Naive thymus-derived CD4-positive, alpha-beta T cell (primary cell): ENCODE data around the gene RPL19. TPM values are rescaled to one million over a fixed set of nuclear protein-coding genes. Genes with fewer than 3 reads are reported as not detected.
A peak's percentile ranks its signal among the peaks of the same experiment; 100 is the strongest.

ENCODE experiments used
- ATAC-seq: fragments of 150-1000 bp; cut with Tn5 transposase; 2 replicates; pipeline ENCODE4 v1.10.0; 2021; ENCODE audit warnings: mild to moderate bottlenecking, moderate library complexity
- CTCF ChIA-PET: fragments of 350-600 bp; sonication (Branson Sonifier 250); formaldehyde crosslinking; loops from one replicate; lab custom pipeline; 2021; ENCODE audit warnings: antibody characterized with exemption; lab: Charles Lee
- POLR2A ChIA-PET: fragments of 350-600 bp; sonication (Branson Sonifier 250); formaldehyde crosslinking; loops from one replicate; lab custom pipeline; 2021; ENCODE audit warnings: antibody characterized with exemption, inconsistent platforms; lab: Charles Lee
- DNase-seq, 9 donors: peaks; one replicate each; pipeline versions ENCODE4 v3.0.0 to v3.0.0-alpha.2; 2020 to 2022; ENCODE audit warnings: mixed read lengths in 1 of 9
- H3K27ac ChIP-seq: one replicate; pipeline ENCODE4 v1.7.0; 2013; ENCODE audit warnings: mild to moderate bottlenecking, low read depth, low read length, moderate library complexity
- H3K27me3 ChIP-seq, 2 donors: one replicate each; pipeline ENCODE4 v1.7.0; 2013; ENCODE audit warnings: low read length in 2 of 2, mild to moderate bottlenecking in 2 of 2, moderate library complexity in 2 of 2; ENCODE audit not compliant: control insufficient read depth in 2 of 2, insufficient read depth in 2 of 2
- H3K36me3 ChIP-seq, 3 experiments: 1 replicate in 2 of 3; 2 replicates in 1 of 3; pipeline ENCODE4 v1.7.0; 2013; ENCODE audit warnings: low read length in 3 of 3, mild to moderate bottlenecking in 3 of 3, moderate library complexity in 1 of 3; ENCODE audit not compliant: insufficient read depth in 3 of 3, control insufficient read depth in 2 of 3
- H3K4me1 ChIP-seq, 2 donors: one replicate each; pipeline ENCODE4 v1.7.0; 2013; ENCODE audit warnings: low read length in 2 of 2, mild to moderate bottlenecking in 2 of 2, moderate library complexity in 1 of 2; ENCODE audit not compliant: control insufficient read depth in 2 of 2, insufficient read depth in 2 of 2
- H3K4me3 ChIP-seq: 2 replicates; pipeline ENCODE4 v1.7.0; 2013; ENCODE audit warnings: mild to moderate bottlenecking, low read length
- H3K9me3 ChIP-seq, 3 experiments: 1 replicate in 2 of 3; 2 replicates in 1 of 3; pipeline ENCODE4 v1.7.0; 2013; ENCODE audit warnings: low read length in 3 of 3; ENCODE audit not compliant: control insufficient read depth in 2 of 3
- H3K27ac Mint-ChIP-seq, 9 donors: one replicate each; pipeline ENCODE4 v1.8.0; 2020 to 2022; ENCODE audit warnings: mixed read lengths in 9 of 9, mild to moderate bottlenecking in 8 of 9, moderate library complexity in 5 of 9, inconsistent platforms in 2 of 9
- H3K27me3 Mint-ChIP-seq, 5 donors: one replicate each; pipeline ENCODE4 v1.8.0; 2021 to 2022; ENCODE audit warnings: mixed read lengths in 5 of 5, mild to moderate bottlenecking in 1 of 5
- H3K36me3 Mint-ChIP-seq, 5 donors: one replicate each; pipeline ENCODE4 v1.8.0; 2020 to 2022; ENCODE audit warnings: mixed read lengths in 5 of 5, mild to moderate bottlenecking in 3 of 5, inconsistent platforms in 1 of 5
- H3K4me1 Mint-ChIP-seq, 7 donors: one replicate each; pipeline ENCODE4 v1.8.0; 2020 to 2022; ENCODE audit warnings: mixed read lengths in 7 of 7, mild to moderate bottlenecking in 3 of 7, inconsistent platforms in 1 of 7
- H3K4me3 Mint-ChIP-seq, 10 donors: one replicate each; pipeline ENCODE4 v1.8.0; 2020 to 2022; ENCODE audit warnings: mild to moderate bottlenecking in 10 of 10, mixed read lengths in 10 of 10, moderate library complexity in 6 of 10, inconsistent platforms in 2 of 10
- H3K9me3 Mint-ChIP-seq, 11 donors: one replicate each; pipeline ENCODE4 v1.8.0; 2020 to 2022; ENCODE audit warnings: mixed read lengths in 11 of 11, mild to moderate bottlenecking in 4 of 11, inconsistent platforms in 1 of 11, moderate library complexity in 1 of 11
- intact Hi-C, 2 donors: fragments of 100-400 bp; cut with micrococcal nuclease; formaldehyde crosslinking; loops; one replicate each; pipeline ENCODE4 v1.15.1; 2023
- polyA plus RNA-seq, 2 donors: library from polyadenylated mRNA; unstranded; fragments of 300-500 nt; fragmentation: Illumina TruSeq; gene quantifications; one replicate each; pipeline ENCODE4 v1.2.3, GENCODE V29; 2021
- total RNA-seq, 6 experiments: library from RNA in 5 of 6; stranded (reverse) in 5 of 6; gene quantifications; 1 replicate in 5 of 6; 2 replicates in 1 of 6; pipeline ENCODE4 v1.2.3 and lab custom pipeline; 2021 to 2026

RPL19 gene
- total and polyA plus RNA-seq, 7 experiments from 2014 or later, result 1,932 to 4,957 (median 3,802) TPM

GRCh38 chr17:39193346-39193745 is 6.7 kb upstream of the RPL19 start:
- Histone ChIP-seq H3K4me3 (no peak overlapping the region), H3K4me1 (peaks cover 14 to 22% of the 10 kb centered on the region in 2 donors), H3K36me3 (peaks cover 0 to 10% (median 0%) of the 10 kb centered on the region in 3 experiments), H3K27me3 (no peaks in the 10 kb centered on the region), H3K9me3 (no peaks in the 10 kb centered on the region), H3K27ac (no peak overlapping the region)
- POLR2A ChIA-PET, result no interaction called here
- Mint-ChIP-seq H3K4me3 (peak overlapping the region in 1 of 10 donors; percentile 46), H3K36me3 (peaks cover 0 to 9% (median 4%) of the 10 kb centered on the region in 5 donors), H3K9me3 (no peaks in the 10 kb centered on the region), H3K27ac (peak overlapping the region in 1 of 9 donors; percentile 45), H3K27me3 (no peaks in the 10 kb centered on the region), H3K4me1 (peaks cover 16 to 36% (median 28%) of the 10 kb centered on the region in 7 donors)
- ATAC-seq (no peak), DNase-seq (no peak)
- intact Hi-C loops, result no loop called here
- CTCF ChIA-PET, result interaction anchor here (1.4 kb wide), 1 partner anchor 29 kb away, joined by 3 read pairs; no protein-coding TSS in a partner anchor

- no peaks in the 10 kb centered on the region for H3K9me3 Mint-ChIP-seq
- Histone ChIP-seq H3K27me3 (no peaks in the 10 kb centered on the region), H3K4me1 (peaks cover 23% of the 10 kb centered on the region in 2 donors), H3K27ac (no peak overlapping the region), H3K4me3 (no peak overlapping the region), H3K9me3 (no peaks in the 10 kb centered on the region), H3K36me3 (peaks cover 0 to 10% (median 0%) of the 10 kb centered on the region in 3 experiments)
- DNase-seq (no peak), ATAC-seq (no peak)
- peak overlapping the region in 2 of 9 donors; percentile 12 to 43 for H3K27ac Mint-ChIP-seq
- peaks cover 0 to 9% (median 4%) of the 10 kb centered on the region in 5 donors for H3K36me3 Mint-ChIP-seq
- H3K4me3 Mint-ChIP-seq, result peak overlapping the region in 4 of 10 donors; percentile 21 to 98 (median 37)
- no peaks in the 10 kb centered on the region for H3K27me3 Mint-ChIP-seq
- H3K4me1 Mint-ChIP-seq, result peaks cover 17 to 43% (median 37%) of the 10 kb centered on the region in 7 donors
- intact Hi-C loops, result no loop called here
- ChIA-PET CTCF (interaction anchor here (1.0 kb wide), 1 partner anchor 41 kb away, joined by 3 read pairs; no protein-coding TSS in a partner anchor), POLR2A (interaction anchor here (1.3 kb wide), 1 partner anchor 45 kb away, joined by 3 read pairs; no protein-coding TSS in a partner anchor)
Observed at GRCh38 chr17:39194089-39194984, 5.7 kb upstream of the RPL19 start.

- DNase-seq (no peak), ATAC-seq (no peak)
- Mint-ChIP-seq H3K4me3 (peak overlapping the region in 3 of 10 donors; percentile 10 to 98 (median 66)), H3K4me1 (peaks cover 24 to 49% (median 44%) of the 10 kb centered on the region in 7 donors), H3K36me3 (peaks cover 0 to 9% (median 4%) of the 10 kb centered on the region in 5 donors), H3K27ac (no peak overlapping the region), H3K9me3 (no peaks in the 10 kb centered on the region), H3K27me3 (no peaks in the 10 kb centered on the region)
- ChIA-PET POLR2A (interaction anchor here (0.6 to 1.3 kb wide), 4 partner anchors 12 to 75 kb away, joined by 3 read pairs; no protein-coding TSS in a partner anchor), CTCF (interaction anchor here (1.0 to 1.3 kb wide), 3 partner anchors 20 to 42 kb away, joined by 3 to 4 read pairs (median 3); no protein-coding TSS in a partner anchor)
- Histone ChIP-seq H3K4me3 (no peak overlapping the region), H3K4me1 (peaks cover 23 to 26% of the 10 kb centered on the region in 2 donors), H3K9me3 (no peaks in the 10 kb centered on the region), H3K27me3 (no peaks in the 10 kb centered on the region), H3K36me3 (peaks cover 0 to 10% (median 0%) of the 10 kb centered on the region in 3 experiments), H3K27ac (no peak overlapping the region)
- intact Hi-C loops, result no loop called here
Observed at GRCh38 chr17:39194985-39195524, 5.0 kb upstream of the RPL19 start.

GRCh38 chr17:39195568-39196160 is 4.4 kb upstream of the RPL19 start:
- ChIA-PET CTCF (interaction anchor here (1.0 to 2.0 kb wide), 4 partner anchors 21 to 49 kb away, joined by 3 to 8 read pairs (median 4); no protein-coding TSS in a partner anchor), POLR2A (interaction anchor here (0.6 to 1.3 kb wide), 5 partner anchors 12 to 413 kb away, joined by 3 to 4 read pairs (median 3); no protein-coding TSS in a partner anchor)
- H3K36me3 Mint-ChIP-seq, result peaks cover 0 to 9% (median 6%) of the 10 kb centered on the region in 5 donors
- H3K4me1 Mint-ChIP-seq, result peaks cover 28 to 51% (median 48%) of the 10 kb centered on the region in 7 donors
- peak overlapping the region in 4 of 9 donors; percentile 3 to 31 (median 16) for H3K27ac Mint-ChIP-seq
- no peaks in the 10 kb centered on the region for H3K27me3 Mint-ChIP-seq
- ATAC-seq (no peak), DNase-seq (no peak)
- H3K4me3 Mint-ChIP-seq, result peak overlapping the region; percentile 35 to 98 (median 80)
- H3K9me3 ChIP-seq, result no peaks in the 10 kb centered on the region
- no peaks in the 10 kb centered on the region for H3K9me3 Mint-ChIP-seq
- peaks cover 0 to 10% (median 0%) of the 10 kb centered on the region in 3 experiments for H3K36me3 ChIP-seq
- peaks cover 25 to 26% of the 10 kb centered on the region in 2 donors for H3K4me1 ChIP-seq
- no peak overlapping the region for H3K27ac ChIP-seq
- no peaks in the 10 kb centered on the region for H3K27me3 ChIP-seq
- peak overlapping the region; percentile 16 for H3K4me3 ChIP-seq
- intact Hi-C loops, result no loop called here

- no peak for ATAC-seq
- Histone ChIP-seq H3K4me1 (peaks cover 31% of the 10 kb centered on the region in 2 donors), H3K9me3 (no peaks in the 10 kb centered on the region), H3K36me3 (peaks cover 0 to 10% (median 0%) of the 10 kb centered on the region in 3 experiments), H3K4me3 (peak overlapping the region; percentile 16), H3K27ac (no peak overlapping the region), H3K27me3 (no peaks in the 10 kb centered on the region)
- no peak for DNase-seq
- Mint-ChIP-seq H3K36me3 (peaks cover 0 to 16% (median 9%) of the 10 kb centered on the region in 5 donors), H3K9me3 (no peaks in the 10 kb centered on the region), H3K4me1 (peaks cover 34 to 58% (median 53%) of the 10 kb centered on the region in 7 donors), H3K27me3 (no peaks in the 10 kb centered on the region), H3K4me3 (peak overlapping the region; percentile 58 to 98 (median 80)), H3K27ac (peak overlapping the region in 4 of 9 donors; percentile 31 to 51 (median 44))
- POLR2A ChIA-PET, result interaction anchor here (0.6 to 1.2 kb wide), 4 partner anchors 13 to 413 kb away, joined by 3 to 5 read pairs (median 4); partner anchors contain the start of gene RPL23
- intact Hi-C loops, result no loop called here
- CTCF ChIA-PET, result interaction anchor here (1.2 to 2.0 kb wide), 3 partner anchors 21 to 49 kb away, joined by 3 to 8 read pairs (median 4); no protein-coding TSS in a partner anchor
Observed at GRCh38 chr17:39196241-39196807, 3.8 kb upstream of the RPL19 start.
